ENCODE measurements around the gene WDR88. TPM values are rescaled to one million over a fixed set of nuclear protein-coding genes. Genes with fewer than 3 reads are reported as not detected.

The WDR88 gene
- total and polyA plus RNA-seq, 2 of the 4 experiments (the other 2 are of a cell fraction): not detected

- no peak for TF ChIP-seq MAFK (IDR thresholded peaks at IDR 0.05; ENCODE audit: low read depth, low read length)
- TF ChIP-seq BHLHE40 (IDR thresholded peaks at IDR 0.05; ENCODE audit: low read depth, low read length): no peak
- no peak for TF ChIP-seq RFX5 (IDR thresholded peaks at IDR 0.05; ENCODE audit: low read depth, low read length)
- TF ChIP-seq CEBPB (IDR thresholded peaks at IDR 0.05; ENCODE audit: low read depth, low read length): no peak
- no peak for TF ChIP-seq RCOR1 (IDR thresholded peaks at IDR 0.05; ENCODE audit: insufficient replicate concordance, low read length)
- TF ChIP-seq MXI1 (IDR thresholded peaks at IDR 0.05; ENCODE audit: borderline replicate concordance, low read depth, low read length): no peak
These were observed 54.7 kb downstream of the WDR88 start (continued) for GRCh38 chr19:33186431-33187182.

- no peak overlapping the region for H2BK120ac ChIP-seq (ENCODE audit: low read depth, low read length)
- no peak overlapping the region for H2BK5ac ChIP-seq (ENCODE audit: low read depth, low read length, poor library complexity, severe bottlenecking)
- DNase-seq (no peak), ATAC-seq (ENCODE audit: low read depth) (no peak)
- no peak overlapping the region for H4K91ac ChIP-seq (ENCODE audit: insufficient read depth, low read depth, low read length)
- H4K8ac ChIP-seq (ENCODE audit: low read depth in 2 of 2, low read length in 2 of 2): no peak overlapping the region
- H3K4me1 ChIP-seq (ENCODE audit: control insufficient read depth, insufficient read depth, low read length): no peaks in the 10 kb centered on the region
- no peak overlapping the region for H3K14ac ChIP-seq (replicated peaks; ENCODE audit: low read depth, low read length)
- H4K20me1 ChIP-seq (ENCODE audit: insufficient read depth, low read length): no peaks in the 10 kb centered on the region
- no peak overlapping the region for H3K27ac ChIP-seq (ENCODE audit: insufficient read depth, low read length)
- no peaks in the 10 kb centered on the region for H3K9me3 ChIP-seq (ENCODE audit: control insufficient read depth, insufficient read depth, low read length)
- no peak overlapping the region for H3K4me3 ChIP-seq (ENCODE audit: insufficient read depth, low read depth, low read length)
- no peak overlapping the region for H2BK20ac ChIP-seq (ENCODE audit: low read depth, low read length)
- H3K4ac ChIP-seq (ENCODE audit: low read depth, low read length): no peak overlapping the region
- no peak overlapping the region for H2AK5ac ChIP-seq (ENCODE audit: low read depth, low read length)
- in situ Hi-C loops (cut with MboI; ENCODE audit: low sequenced_read_pairs): loop anchor here (10.0 kb wide), 1 partner anchor 52 kb away; the partner anchor contains the start of gene WDR88
- ChIA-PET POLR2A (ENCODE audit: unreplicated experiment) (interaction anchor here (0.6 kb wide), 1 partner anchor 9 kb away, joined by 11 read pairs; no protein-coding TSS in a partner anchor), CTCF (interaction anchor here (1.3 kb wide), 1 partner anchor 10 kb away, joined by 8 read pairs; no protein-coding TSS in a partner anchor)
- intact Hi-C loops (cut with micrococcal nuclease): no loop called here
- no peak overlapping the region for H4K5ac ChIP-seq (ENCODE audit: low read depth, low read length)
- no peak overlapping the region for H3K4me2 ChIP-seq (ENCODE audit: low read depth, low read length)
- H3K23ac ChIP-seq (ENCODE audit: low read depth, low read length): no peak overlapping the region
- H3K79me1 ChIP-seq (ENCODE audit: low read depth in 1 of 2, low read length in 2 of 2): no peaks in the 10 kb centered on the region
- no peak overlapping the region for H2AK9ac ChIP-seq (replicated peaks; ENCODE audit: low read depth, low read length, poor library complexity)
- no peak overlapping the region for H2BK15ac ChIP-seq (ENCODE audit: low read depth, low read length)
- peaks cover 5% of the 10 kb centered on the region; the same call in 1 of the 2 replicates for H3K27me3 ChIP-seq (ENCODE audit: control insufficient read depth, insufficient read depth, low read length)
- no TSS peak for BruUV-seq (replicated peaks)
- no peak overlapping the region for H2AFZ ChIP-seq (replicated peaks; ENCODE audit: low read length, poor library complexity)
- H3K36me3 ChIP-seq (ENCODE audit: control insufficient read depth, insufficient read depth, low read length): no peaks in the 10 kb centered on the region
- H3K9ac ChIP-seq (ENCODE audit: low read depth, low read length): no peak overlapping the region
- WGBS, 2 experiments (ENCODE audit: extremely low coverage in 2 of 2, insufficient read length in 1 of 2): no CpG with 5 or more reads among the region's 8 CpGs
- dilution Hi-C loops (cut with HindIII; ENCODE audit: low sequenced_read_pairs, unreplicated experiment): no loop called here
- H3K18ac ChIP-seq (ENCODE audit: low read depth, low read length): no peak overlapping the region
- H3K56ac ChIP-seq (ENCODE audit: extremely low read depth, insufficient read depth, low read length): no peak overlapping the region
- no peaks in the 10 kb centered on the region for H3K9me1 ChIP-seq (ENCODE audit: insufficient read depth, low read length)
- TF ChIP-seq RCOR1 (IDR thresholded peaks at IDR 0.05; ENCODE audit: insufficient replicate concordance, low read length) (no peak), NFE2L2 (IDR thresholded peaks at IDR 0.05; ENCODE audit: low read depth, low read length) (no peak), SMC3 (IDR thresholded peaks at IDR 0.05; ENCODE audit: low read depth, low read length) (no peak), RFX5 (IDR thresholded peaks at IDR 0.05; ENCODE audit: low read depth, low read length) (no peak), CHD1 (IDR thresholded peaks at IDR 0.05; ENCODE audit: low read depth, low read length) (no peak), FOS (IDR thresholded peaks at IDR 0.05; ENCODE audit: low read depth, low read length) (no peak), MAFK (IDR thresholded peaks at IDR 0.05; ENCODE audit: low read depth, low read length) (no peak), BHLHE40 (IDR thresholded peaks at IDR 0.05; ENCODE audit: low read depth, low read length) (no peak), MAZ (IDR thresholded peaks at IDR 0.05; ENCODE audit: borderline replicate concordance, low read depth, low read length) (no peak), CEBPB (IDR thresholded peaks at IDR 0.05; ENCODE audit: low read depth, low read length) (no peak), ELK1 (IDR thresholded peaks at IDR 0.05; ENCODE audit: borderline replicate concordance, low read depth, low read length) (no peak), POLR2A (IDR thresholded peaks at IDR 0.05; ENCODE audit: low read depth, low read length) (no peak)
- TF ChIP-seq, protein P1, sequence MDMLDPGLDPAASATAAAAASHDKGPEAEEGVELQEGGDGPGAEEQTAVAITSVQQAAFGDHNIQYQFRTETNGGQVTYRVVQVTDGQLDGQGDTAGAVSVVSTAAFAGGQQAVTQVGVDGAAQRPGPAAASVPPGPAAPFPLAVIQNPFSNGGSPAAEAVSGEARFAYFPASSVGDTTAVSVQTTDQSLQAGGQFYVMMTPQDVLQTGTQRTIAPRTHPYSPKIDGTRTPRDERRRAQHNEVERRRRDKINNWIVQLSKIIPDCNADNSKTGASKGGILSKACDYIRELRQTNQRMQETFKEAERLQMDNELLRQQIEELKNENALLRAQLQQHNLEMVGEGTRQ (IDR thresholded peaks at IDR 0.05; ENCODE audit: low read depth, low read length): no peak
These were observed 55.2 kb downstream of the WDR88 start for GRCh38 chr19:33187183-33187540.

All from IMR-90 (cell line).